ENCODE data around the gene CNOT10. TPM values are rescaled to one million over a fixed set of nuclear protein-coding genes. Genes with fewer than 3 reads are reported as not detected.

The CNOT10 gene
- total RNA-seq, 2 donors from 2014 or later: 11.2 to 13.8 TPM

DNA sequence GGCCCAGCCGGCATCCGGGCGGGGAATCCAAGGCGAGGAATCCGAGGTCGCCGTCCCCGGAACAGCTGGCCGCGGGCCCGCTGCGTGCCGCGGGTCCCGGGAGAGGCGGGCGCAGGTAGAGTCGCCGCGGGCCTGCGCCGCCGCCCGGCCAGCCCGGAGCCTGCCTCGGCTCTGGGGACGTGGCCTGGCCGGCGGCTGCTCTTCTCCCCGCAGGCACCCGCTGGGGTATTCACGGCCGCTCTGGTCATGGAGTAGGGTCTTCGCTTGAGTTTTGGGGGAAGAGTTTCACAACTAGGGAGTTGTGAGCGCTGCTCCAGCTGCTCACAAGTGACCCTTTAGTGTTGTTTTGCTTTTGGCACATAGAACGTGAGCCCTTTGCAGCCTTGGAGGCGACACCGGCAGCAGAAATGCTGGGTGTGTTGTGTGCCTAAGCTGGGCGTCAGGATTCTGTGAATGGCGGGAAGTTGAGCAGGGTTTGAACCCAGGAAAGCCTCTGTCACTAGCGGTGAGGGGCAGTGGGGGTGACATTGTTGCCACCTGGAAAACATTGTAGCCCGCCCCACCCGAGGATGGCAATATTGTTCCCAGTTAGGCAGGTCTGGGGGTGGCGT, 136.8 kb downstream of the CNOT10 start:
- no peak for DNase-seq (ENCODE audit: low spot score)
- no peaks in the 10 kb centered on the region for H3K36me3 ChIP-seq
- H3K4me1 ChIP-seq: peaks cover 0 to 21% of the 10 kb centered on the region in 2 donors
- no peak overlapping the region for H3K27ac ChIP-seq
- H3K27me3 ChIP-seq: peaks cover 5 to 30% of the 10 kb centered on the region in 2 donors
- H3K4me3 ChIP-seq: peak overlapping the region in 1 of 2 donors; percentile 17
- TF ChIP-seq, protein P1, sequence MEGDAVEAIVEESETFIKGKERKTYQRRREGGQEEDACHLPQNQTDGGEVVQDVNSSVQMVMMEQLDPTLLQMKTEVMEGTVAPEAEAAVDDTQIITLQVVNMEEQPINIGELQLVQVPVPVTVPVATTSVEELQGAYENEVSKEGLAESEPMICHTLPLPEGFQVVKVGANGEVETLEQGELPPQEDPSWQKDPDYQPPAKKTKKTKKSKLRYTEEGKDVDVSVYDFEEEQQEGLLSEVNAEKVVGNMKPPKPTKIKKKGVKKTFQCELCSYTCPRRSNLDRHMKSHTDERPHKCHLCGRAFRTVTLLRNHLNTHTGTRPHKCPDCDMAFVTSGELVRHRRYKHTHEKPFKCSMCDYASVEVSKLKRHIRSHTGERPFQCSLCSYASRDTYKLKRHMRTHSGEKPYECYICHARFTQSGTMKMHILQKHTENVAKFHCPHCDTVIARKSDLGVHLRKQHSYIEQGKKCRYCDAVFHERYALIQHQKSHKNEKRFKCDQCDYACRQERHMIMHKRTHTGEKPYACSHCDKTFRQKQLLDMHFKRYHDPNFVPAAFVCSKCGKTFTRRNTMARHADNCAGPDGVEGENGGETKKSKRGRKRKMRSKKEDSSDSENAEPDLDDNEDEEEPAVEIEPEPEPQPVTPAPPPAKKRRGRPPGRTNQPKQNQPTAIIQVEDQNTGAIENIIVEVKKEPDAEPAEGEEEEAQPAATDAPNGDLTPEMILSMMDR (IDR thresholded peaks at IDR 0.05): no peak
- H3K9me3 ChIP-seq: no peaks in the 10 kb centered on the region

DNA sequence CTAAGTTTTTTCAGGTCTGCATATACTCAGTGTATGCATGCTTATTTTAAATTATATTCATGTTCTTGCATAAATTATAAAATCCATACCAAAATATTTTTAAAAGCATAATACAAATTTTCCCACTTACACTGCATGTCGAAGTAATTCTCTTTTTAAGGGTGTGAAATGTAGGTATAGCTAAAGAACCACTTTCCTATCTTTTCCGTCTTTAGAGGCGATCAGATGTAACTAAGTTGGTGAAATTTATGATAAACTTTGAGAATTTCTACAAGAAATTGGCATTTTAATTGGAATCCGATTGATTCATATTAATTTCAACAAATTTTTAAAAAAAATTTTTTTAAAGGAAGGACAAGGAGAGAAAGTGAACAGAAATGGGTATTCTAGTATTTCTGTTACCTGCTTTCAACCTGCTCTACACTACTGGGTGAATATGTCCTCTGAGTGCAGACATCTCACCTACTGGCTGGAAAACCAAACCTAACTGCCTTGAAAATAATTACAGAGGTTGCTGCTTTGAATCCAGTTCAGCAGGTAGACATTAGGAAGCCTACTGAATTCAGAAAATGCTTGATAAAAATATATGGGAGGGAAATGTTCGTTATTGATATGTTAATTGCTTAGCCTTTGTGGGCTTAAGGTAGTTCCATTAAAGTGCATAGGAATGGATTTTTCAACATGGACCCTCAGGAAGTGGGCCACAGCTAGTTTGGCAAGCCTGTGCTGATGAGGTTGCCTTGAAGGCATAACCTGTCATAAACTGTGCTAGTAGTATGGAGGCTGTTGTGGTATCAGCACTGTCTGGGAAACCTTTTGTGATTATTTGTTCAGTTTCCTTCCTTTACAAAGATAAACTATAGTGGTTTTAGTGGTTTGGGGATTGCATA, 137.9 kb downstream of the CNOT10 start:
- Histone ChIP-seq H3K4me3 (no peak overlapping the region), H3K9me3 (no peaks in the 10 kb centered on the region), H3K4me1 (peaks cover 0 to 11% of the 10 kb centered on the region in 2 donors), H3K27me3 (peaks cover under 1 to 19% of the 10 kb centered on the region in 2 donors), H3K36me3 (no peaks in the 10 kb centered on the region), H3K27ac (no peak overlapping the region)
- no peak for DNase-seq (ENCODE audit: low spot score)
- TF ChIP-seq, protein P1 (IDR thresholded peaks at IDR 0.05): no peak

Other genes starting within 250 kb of the CNOT10 start
- gene CMTM6, start 182.3 kb upstream of the CNOT10 start, total RNA-seq: 10 to 100 TPM; 16.6 to 25.9 TPM
- 10 to 100 TPM; 36.6 to 39.7 TPM for gene DYNC1LI1, start 114.3 kb upstream of the CNOT10 start, total RNA-seq
- gene TRIM71, start 132.8 kb downstream of the CNOT10 start, total RNA-seq: not detected